GM19324 (cell line): ENCODE measurements around the gene CMPK1.
"Not testable (repeated sequence)": the region's sequence is repeated elsewhere in the genome, so short reads cannot be mapped to it uniquely, and the experiment has no call there.

Experiments used
- ATAC-seq: cut with Tn5 transposase; IDR thresholded peaks from one replicate; pipeline ENCODE4 v1.9.1; 2021; ENCODE audit warnings: mild to moderate bottlenecking, moderate library complexity; ENCODE audit not compliant: unreplicated experiment, low FRiP score

CMPK1 gene

DNA sequence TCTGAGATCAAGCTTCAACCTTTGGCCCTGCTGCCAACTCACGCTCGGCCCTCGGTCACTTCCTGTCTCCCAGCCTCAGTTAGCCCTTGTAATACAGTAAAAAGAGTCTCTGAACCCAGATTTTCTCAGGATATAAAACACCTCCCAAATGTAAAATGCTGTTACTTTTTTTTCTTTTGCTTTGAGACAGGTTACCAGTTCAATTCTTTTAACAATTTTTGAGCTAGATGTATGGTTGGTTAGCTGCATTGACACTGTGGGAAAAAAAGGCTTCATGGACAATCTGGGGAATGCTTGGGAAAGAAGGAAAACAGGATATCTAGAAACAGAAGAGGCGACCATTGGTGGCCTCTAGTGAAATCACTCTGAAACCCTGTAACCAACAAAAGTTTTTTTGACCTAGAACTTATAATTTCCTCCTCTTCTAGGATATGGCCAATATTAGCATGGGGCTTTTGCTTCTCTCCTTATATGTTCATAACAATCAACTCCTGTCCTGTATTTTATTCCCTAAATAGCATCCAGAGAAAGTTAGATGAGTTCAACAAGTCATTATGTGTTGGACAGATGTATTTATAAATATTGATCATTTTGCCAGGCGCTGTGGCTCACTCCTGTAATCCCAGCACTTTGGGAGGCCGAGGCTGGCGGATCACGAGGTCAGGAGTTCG, 1.3 kb downstream of the CMPK1 start:
- ATAC-seq = no peak

- no peak for ATAC-seq
These were observed 3.8 kb downstream of the CMPK1 start for GRCh38 chr1:47337350-47337749.

DNA sequence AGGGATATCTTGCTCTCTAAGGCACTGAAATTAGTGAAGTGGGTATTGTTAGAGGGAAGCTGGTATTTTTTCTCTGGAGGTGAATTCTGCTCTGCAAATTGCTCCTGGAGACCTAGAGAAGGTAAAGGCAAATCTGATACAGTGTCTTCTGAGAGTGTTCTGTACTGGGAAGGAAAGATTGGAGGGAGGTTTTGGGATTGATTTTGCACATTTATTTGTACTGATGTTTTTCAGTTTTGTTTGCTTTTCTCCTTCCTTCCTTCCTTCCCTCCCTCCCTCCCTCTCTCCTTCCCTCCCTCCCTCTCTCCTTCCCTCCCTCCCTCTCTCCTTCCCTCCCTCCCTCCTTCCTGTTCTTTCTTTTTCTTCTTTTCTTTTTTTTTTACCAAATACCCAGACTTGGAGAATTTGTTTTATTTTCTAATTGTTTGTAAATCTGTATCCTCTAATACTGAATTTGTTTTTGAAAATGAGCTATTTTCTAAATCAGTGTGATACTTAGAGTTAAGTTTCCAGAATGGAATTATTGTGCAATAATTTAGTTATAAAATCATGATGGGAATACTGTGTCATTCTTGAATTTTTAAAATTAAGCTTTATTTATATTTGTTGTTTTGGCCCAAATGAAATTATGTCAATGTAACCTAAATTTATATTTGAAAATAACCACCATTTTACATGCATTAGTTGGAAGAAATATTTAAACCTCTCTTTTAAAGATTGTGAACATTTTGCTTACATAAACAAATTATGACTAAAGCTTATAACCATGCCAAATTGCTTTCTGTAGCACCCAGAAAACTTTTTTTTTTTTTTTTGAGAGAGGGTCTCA, 4.9 kb downstream of the CMPK1 start:
- no peak for ATAC-seq

- no peak for ATAC-seq
These were observed 6.6 kb downstream of the CMPK1 start for GRCh38 chr1:47340227-47340626.

- ATAC-seq = not testable (repeated sequence)
These were observed 13.4 kb downstream of the CMPK1 start for GRCh38 chr1:47346979-47347378.

- no peak for ATAC-seq
These were observed 14.1 kb downstream of the CMPK1 start for GRCh38 chr1:47347735-47348134.

GRCh38 chr1:47348246-47348645, 14.7 kb downstream of the CMPK1 start:
- ATAC-seq = no peak

DNA sequence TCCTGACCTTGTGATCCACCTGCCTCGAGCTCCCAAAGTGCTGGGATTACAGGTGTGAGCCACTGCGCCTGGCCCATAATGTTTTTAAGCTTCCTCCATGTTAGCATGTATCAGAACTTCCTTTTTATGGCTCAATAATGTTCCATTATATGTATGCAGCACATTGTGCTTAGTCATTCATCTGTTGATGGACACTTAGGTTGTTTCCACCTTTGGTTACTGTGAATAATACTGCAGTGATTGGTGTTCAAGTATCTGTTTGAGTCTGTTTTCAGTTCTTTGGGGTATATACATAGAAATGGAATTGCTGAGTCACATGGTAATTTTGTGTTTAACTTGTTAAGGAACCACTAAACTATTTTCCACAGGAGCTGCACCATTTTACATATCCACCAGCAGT, 17.7 kb downstream of the CMPK1 start:
- no peak for ATAC-seq

GRCh38 chr1:47361380-47361779, 27.8 kb downstream of the CMPK1 start:
- no peak for ATAC-seq

GRCh38 chr1:47362828-47363227, 29.2 kb downstream of the CMPK1 start:
- ATAC-seq = no peak

DNA sequence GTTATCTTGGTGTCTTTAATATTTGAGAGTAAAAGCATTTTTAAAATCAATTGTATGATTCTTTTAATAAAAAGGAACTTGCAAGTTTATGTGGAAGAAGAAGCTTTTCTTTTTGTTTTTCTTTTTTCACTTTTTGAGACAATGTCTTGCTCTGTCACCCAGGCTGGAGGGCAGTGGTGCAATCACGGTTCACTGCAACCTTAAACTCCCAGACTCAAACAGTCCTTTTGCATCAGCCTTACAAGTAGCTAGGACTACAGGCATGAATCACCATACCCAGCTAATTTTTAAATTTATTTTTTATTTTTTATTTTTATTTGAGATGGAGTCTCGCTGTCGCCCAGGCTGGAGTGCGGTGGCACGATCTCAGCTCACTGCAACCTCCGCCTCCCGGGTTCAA, 34.1 kb downstream of the CMPK1 start:
- no peak for ATAC-seq

DNA sequence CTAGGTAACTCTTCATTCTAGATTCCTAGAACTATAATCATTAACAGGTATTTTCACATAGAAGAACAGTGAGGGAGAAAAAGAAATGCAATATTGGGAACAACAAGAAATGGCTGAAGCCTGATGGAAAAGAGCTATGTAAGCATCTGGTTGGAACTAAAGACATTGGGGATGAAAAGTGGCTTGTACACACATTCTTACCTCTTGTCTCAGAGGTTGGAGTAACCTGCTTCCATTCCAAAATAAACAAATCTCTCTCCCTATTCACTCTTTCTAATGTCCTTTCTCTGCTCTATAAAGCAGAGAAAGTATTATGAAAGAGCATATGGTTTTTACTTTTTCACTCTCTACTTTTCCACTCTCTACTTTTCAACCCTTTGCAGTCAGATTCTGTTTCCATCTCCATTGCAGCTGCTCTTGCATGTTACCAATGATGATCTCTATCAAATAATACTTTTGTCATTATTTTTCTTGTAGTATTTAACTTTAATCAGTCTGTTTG, 37.5 kb downstream of the CMPK1 start:
- no peak for ATAC-seq

DNA sequence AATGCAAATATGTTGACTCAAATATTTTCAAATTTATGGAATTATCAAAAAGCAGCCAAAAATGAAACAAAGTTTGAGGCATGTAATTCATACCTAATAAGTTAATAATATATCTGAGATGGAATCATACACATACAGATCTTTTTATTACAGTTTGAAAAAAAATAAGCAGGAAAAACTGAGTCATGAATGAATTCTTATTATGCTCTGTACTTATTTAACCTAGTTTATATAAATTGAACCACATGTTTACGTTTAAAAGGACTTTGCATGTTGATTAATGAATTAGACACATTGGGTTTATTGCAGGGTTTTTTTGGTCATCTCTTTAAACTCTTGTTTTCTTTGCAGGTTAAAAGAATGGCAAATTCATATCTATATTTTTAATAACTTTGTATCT, 40.9 kb downstream of the CMPK1 start:
- ATAC-seq = no peak

DNA sequence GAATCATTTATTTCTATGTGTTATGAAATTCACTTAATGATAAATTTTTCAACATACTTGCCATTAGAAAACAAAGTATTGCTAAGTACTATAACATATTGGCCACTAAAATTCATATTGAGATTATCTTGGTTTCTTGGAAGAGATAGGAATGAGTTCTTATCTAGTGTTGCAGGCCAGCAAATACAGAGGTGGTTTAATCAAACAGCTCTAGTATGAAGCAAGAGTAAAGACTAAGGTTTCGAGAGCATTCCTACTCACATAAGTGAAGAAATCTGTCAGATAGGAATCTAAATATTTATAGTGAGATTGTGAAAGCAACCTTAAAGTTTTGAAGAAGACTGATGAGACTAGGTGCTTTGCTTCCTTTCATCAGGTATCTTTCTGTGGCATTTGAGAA, 44.6 kb downstream of the CMPK1 start:
- ATAC-seq = no peak

DNA sequence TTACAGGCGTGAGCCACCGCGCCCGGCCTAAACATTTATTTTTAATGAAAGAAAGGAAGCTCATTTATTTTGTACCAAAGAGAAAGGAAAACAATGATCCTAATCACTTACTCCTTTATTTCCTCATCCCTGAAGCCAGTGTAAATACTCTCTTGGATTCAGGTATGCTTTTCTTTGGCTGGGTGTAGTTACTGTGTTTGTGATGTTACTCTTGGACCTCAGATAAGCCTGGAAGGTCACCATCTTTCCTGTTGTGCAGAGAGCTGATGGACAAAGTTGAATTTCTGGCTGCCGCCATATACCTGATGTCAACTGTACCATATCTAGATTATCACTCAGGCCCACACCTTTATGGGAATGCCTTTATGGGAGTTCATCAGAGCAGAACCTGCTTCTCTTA, 47.1 kb downstream of the CMPK1 start:
- ATAC-seq = no peak

GRCh38 chr1:47382399-47382983, 48.9 kb downstream of the CMPK1 start:
- no peak for ATAC-seq

- no peak for ATAC-seq
These were observed 50.5 kb downstream of the CMPK1 start for GRCh38 chr1:47384083-47384482.

GRCh38 chr1:47385020-47385419, 51.4 kb downstream of the CMPK1 start:
- ATAC-seq = no peak

DNA sequence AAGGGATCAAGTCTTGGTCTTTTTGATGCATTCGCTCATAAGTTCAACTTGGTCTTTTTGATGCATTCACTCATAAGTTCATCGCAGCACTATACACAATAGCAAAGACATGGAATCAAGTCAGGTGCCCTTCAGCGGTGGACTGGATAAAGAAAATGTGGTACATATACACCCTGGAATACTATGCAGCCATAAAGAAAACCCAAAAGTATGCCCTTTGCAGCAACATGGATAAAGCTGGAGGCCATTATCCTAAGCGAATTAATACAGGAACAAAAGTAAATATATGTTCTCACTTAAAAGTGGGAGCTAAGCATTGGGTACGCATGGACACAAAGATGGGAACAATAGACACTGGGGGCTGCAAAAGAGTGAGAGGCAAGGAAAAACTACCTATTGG, 52.7 kb downstream of the CMPK1 start:
- ATAC-seq = no peak

DNA sequence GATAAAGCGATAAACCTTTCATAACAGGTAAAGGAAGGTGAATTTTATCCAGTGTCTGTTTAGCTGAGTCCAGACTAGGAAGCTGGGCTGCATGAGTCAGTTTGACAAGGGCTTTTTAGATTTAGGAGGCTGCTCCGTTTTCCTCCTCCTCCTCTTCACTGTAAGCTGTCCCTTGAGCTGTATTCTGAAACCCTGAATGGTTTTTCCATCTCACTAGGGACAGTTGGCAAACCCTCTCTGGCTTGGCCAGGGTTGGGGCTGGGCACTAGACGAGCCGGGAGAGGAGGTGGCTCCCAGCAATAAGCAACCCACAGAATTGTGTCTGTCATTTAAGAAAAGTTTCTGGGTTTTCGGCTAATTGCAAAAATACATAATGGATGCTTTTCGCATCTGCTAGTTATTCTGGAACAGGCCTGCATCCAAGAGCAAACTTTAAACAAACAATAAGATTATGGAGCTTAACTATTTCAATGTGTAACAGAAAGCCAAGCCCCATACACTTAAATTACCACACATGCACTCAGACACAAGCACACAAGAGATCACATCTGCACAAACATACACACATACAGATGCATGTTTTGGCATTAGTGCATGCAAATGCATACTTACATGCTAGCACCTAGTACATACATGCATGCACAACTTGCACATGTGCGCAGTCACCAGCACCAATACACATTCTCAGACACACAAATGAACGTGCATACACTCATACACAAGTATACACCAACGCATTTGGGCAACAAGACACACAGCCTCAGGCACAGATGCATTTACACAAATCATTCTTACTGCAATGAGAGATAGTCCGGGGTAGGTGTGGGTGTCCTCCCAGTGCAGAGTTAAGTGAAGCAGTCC, 54.7 kb downstream of the CMPK1 start:
- ATAC-seq = no peak

DNA sequence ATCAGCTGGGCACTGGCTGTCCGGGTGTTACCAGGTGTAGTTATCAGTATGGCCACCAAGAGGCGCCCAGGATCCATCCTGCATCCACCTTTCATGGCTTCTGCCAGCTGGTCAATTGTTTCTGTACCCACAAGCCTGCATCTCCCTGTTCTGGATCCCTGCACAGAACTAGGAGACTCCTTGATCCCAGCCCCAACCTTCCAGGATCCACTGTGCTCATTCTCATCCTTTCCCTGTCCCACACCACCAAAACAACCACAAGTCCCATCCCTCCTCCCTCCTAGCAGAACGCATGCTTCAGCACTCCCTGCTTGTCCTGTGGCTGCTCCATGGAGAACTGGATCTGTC, 55.3 kb downstream of the CMPK1 start:
- ATAC-seq = no peak
